Measurements from ENCODE around the gene TAPBPL.

The TAPBPL gene

GRCh38 chr12:6500466-6500865 lies 48.6 kb downstream of the TAPBPL start:
- Histone ChIP-seq H3F3A (ENCODE audit: insufficient read depth, low read length) (no peaks in the 10 kb centered on the region), H2AFZ (ENCODE audit: low read length) (no peak overlapping the region), H3K4me1 (ENCODE audit: insufficient read depth, low read length, severe bottlenecking) (peaks cover 17% of the 10 kb centered on the region), H3K4me3 (ENCODE audit: low read depth, low read length, poor library complexity, severe bottlenecking) (no peak overlapping the region), H3K9ac (ENCODE audit: low read length) (no peak overlapping the region), H3K79me2 (ENCODE audit: insufficient read depth, low read length) (peaks cover 36% of the 10 kb centered on the region), H3K9me2 (ENCODE audit: low read depth, low read length) (no peaks in the 10 kb centered on the region), H3K36me3 (ENCODE audit: insufficient read depth, low read length) (peaks cover 93% of the 10 kb centered on the region), H3K4me2 (ENCODE audit: low read length) (no peak overlapping the region), H3K27me3 (ENCODE audit: insufficient read depth, low read length) (no peaks in the 10 kb centered on the region), H3K9me3 (ENCODE audit: low read length) (no peaks in the 10 kb centered on the region), H3K27ac (ENCODE audit: low read depth, low read length, poor library complexity, severe bottlenecking) (no peak overlapping the region), H4K20me1 (ENCODE audit: insufficient read depth, low read length) (no peaks in the 10 kb centered on the region)
- TF ChIP-seq CTCF (IDR thresholded peaks at IDR 0.05; ENCODE audit: low read length) (no peak), EZH2 (IDR thresholded peaks at IDR 0.05; ENCODE audit: borderline replicate concordance, low read length) (no peak)

GRCh38 chr12:6507102-6507998 lies 55.5 kb downstream of the TAPBPL start:
- no peak overlapping the region for H3K27ac ChIP-seq (ENCODE audit: low read depth, low read length, poor library complexity, severe bottlenecking)

GRCh38 chr12:6508087-6508486 lies 56.2 kb downstream of the TAPBPL start:
- H3K9ac ChIP-seq (ENCODE audit: low read length), result no peak overlapping the region
- H3K4me3 ChIP-seq (ENCODE audit: low read depth, low read length, poor library complexity, severe bottlenecking), result no peak overlapping the region
- H3K9me2 ChIP-seq (ENCODE audit: low read depth, low read length), result no peaks in the 10 kb centered on the region
- no peaks in the 10 kb centered on the region for H4K20me1 ChIP-seq (ENCODE audit: insufficient read depth, low read length)
- no peak overlapping the region for H3K27ac ChIP-seq (ENCODE audit: low read depth, low read length, poor library complexity, severe bottlenecking)
- H3F3A ChIP-seq (ENCODE audit: insufficient read depth, low read length), result no peaks in the 10 kb centered on the region
- no peaks in the 10 kb centered on the region for H3K9me3 ChIP-seq (ENCODE audit: low read length)
- H2AFZ ChIP-seq (ENCODE audit: low read length), result no peak overlapping the region
- peaks cover 20% of the 10 kb centered on the region for H3K79me2 ChIP-seq (ENCODE audit: insufficient read depth, low read length)
- no peak overlapping the region for H3K4me2 ChIP-seq (ENCODE audit: low read length)
- H3K27me3 ChIP-seq (ENCODE audit: insufficient read depth, low read length), result no peaks in the 10 kb centered on the region
- H3K4me1 ChIP-seq (ENCODE audit: insufficient read depth, low read length, severe bottlenecking), result no peaks in the 10 kb centered on the region
- H3K36me3 ChIP-seq (ENCODE audit: insufficient read depth, low read length), result peaks cover 80% of the 10 kb centered on the region
- TF ChIP-seq EZH2 (IDR thresholded peaks at IDR 0.05; ENCODE audit: borderline replicate concordance, low read length) (no peak), CTCF (IDR thresholded peaks at IDR 0.05; ENCODE audit: low read length) (no peak)

More at GRCh38 chr12:6507102-6507998, 55.5 kb downstream of the TAPBPL start:
- H3K79me2 ChIP-seq (ENCODE audit: insufficient read depth, low read length), result peaks cover 24% of the 10 kb centered on the region
- no peak for TF ChIP-seq EZH2 (IDR thresholded peaks at IDR 0.05; ENCODE audit: borderline replicate concordance, low read length)
- no peak for TF ChIP-seq CTCF (IDR thresholded peaks at IDR 0.05; ENCODE audit: low read length)
- H3K36me3 ChIP-seq (ENCODE audit: insufficient read depth, low read length), result peaks cover 79% of the 10 kb centered on the region
- no peaks in the 10 kb centered on the region for H3K9me3 ChIP-seq (ENCODE audit: low read length)
- no peaks in the 10 kb centered on the region for H4K20me1 ChIP-seq (ENCODE audit: insufficient read depth, low read length)
- H3K9ac ChIP-seq (ENCODE audit: low read length), result no peak overlapping the region
- no peak overlapping the region for H2AFZ ChIP-seq (ENCODE audit: low read length)
- H3K9me2 ChIP-seq (ENCODE audit: low read depth, low read length), result no peaks in the 10 kb centered on the region
- H3K4me3 ChIP-seq (ENCODE audit: low read depth, low read length, poor library complexity, severe bottlenecking), result no peak overlapping the region
- no peaks in the 10 kb centered on the region for H3K27me3 ChIP-seq (ENCODE audit: insufficient read depth, low read length)
- H3F3A ChIP-seq (ENCODE audit: insufficient read depth, low read length), result no peaks in the 10 kb centered on the region
- no peak overlapping the region for H3K4me2 ChIP-seq (ENCODE audit: low read length)
- no peaks in the 10 kb centered on the region for H3K4me1 ChIP-seq (ENCODE audit: insufficient read depth, low read length, severe bottlenecking)

Data from OCI-LY1 (cell line).